Fibroblast of the aortic adventitia (primary cell): ENCODE results near the gene BANF1. TPM values are rescaled to one million over a fixed set of nuclear protein-coding genes. Genes with fewer than 3 reads are reported as not detected.

Source experiments
- DNase-seq: peaks from one replicate; pipeline ENCODE4 v3.0.0-alpha.2; 2010; ENCODE audit warnings: low read depth
- H3K4me3 ChIP-seq: 2 replicates; pipeline ENCODE4 v1.5.1; 2011; ENCODE audit warnings: low read depth, mild to moderate bottlenecking, control low read depth, low read length, moderate library complexity
- CTCF ChIP-seq: IDR thresholded peaks from 2 replicates; pipeline ENCODE4 v1.5.1; 2011; ENCODE audit warnings: mild to moderate bottlenecking, low read length, control low read depth, inconsistent platforms; ENCODE audit not compliant: insufficient read depth
- total RNA-seq: library from RNA; depleted of rRNA; stranded (reverse); fragments of >200 nt; gene quantifications from 2 replicates; pipeline ENCODE4 v1.2.3, GENCODE V29; 2012; ENCODE audit warnings: low replicate concordance

Gene BANF1
- total RNA-seq, 1 donor: 44.1 TPM

GRCh38 chr11:66015936-66016792 is 13.9 kb downstream of the BANF1 start:
- no peak for TF ChIP-seq CTCF
- H3K4me3 ChIP-seq: no peak overlapping the region
- no peak for DNase-seq

GRCh38 chr11:66016793-66017177 is 14.5 kb downstream of the BANF1 start:
- no peak for DNase-seq
- no peak for TF ChIP-seq CTCF
- H3K4me3 ChIP-seq: no peak overlapping the region

- no peak for TF ChIP-seq CTCF
- no peak overlapping the region for H3K4me3 ChIP-seq
- no peak for DNase-seq
These were observed 15.0 kb downstream of the BANF1 start for GRCh38 chr11:66017321-66017720.

- no peak overlapping the region for H3K4me3 ChIP-seq
- no peak for DNase-seq
- no peak for TF ChIP-seq CTCF
These were observed 17.9 kb downstream of the BANF1 start for GRCh38 chr11:66020212-66020611.

- DNase-seq: peak; percentile 51
- H3K4me3 ChIP-seq: no peak overlapping the region
These were observed 18.5 kb downstream of the BANF1 start for GRCh38 chr11:66020618-66021357.

More at GRCh38 chr11:66020618-66021357, 18.5 kb downstream of the BANF1 start:
- no peak for TF ChIP-seq CTCF
